GM23248 (cell line): ENCODE data around the gene PTPRN.

Experiments used
- EZH2 ChIP-seq: fragments of 200-600 bp; sonication (generic); IDR thresholded peaks from 2 replicates; pipeline ENCODE4 v1.6.1; 2018; ENCODE audit warnings: antibody characterized with exemption, mild to moderate bottlenecking; ENCODE audit not compliant: insufficient read depth, poor library complexity, severe bottlenecking
- EZH2phosphoT487 ChIP-seq: fragments of 200-600 bp; sonication (generic); IDR thresholded peaks from 2 replicates; pipeline ENCODE4 v1.6.1; 2018; ENCODE audit warnings: antibody characterized with exemption, moderate library complexity, mild to moderate bottlenecking, low read depth; ENCODE audit not compliant: insufficient read depth

- TF ChIP-seq EZH2 (no peak), EZH2phosphoT487 (no peak)
Measured at GRCh38 chr2:219273937-219274336, 35.3 kb downstream of the PTPRN start.
